H1 (cell line): Measurements from ENCODE around the gene FBXL16. TPM values are rescaled to one million over a fixed set of nuclear protein-coding genes. Genes with fewer than 3 reads are reported as not detected.

Experiments used
- BACH1 ChIP-seq: IDR thresholded peaks from 2 replicates; pipeline ENCODE4 v1.6.1; 2012; ENCODE audit warnings: low read length, improper control_type of control experiment
- BRCA1 ChIP-seq: IDR thresholded peaks from 2 replicates; pipeline ENCODE4 v1.6.1; 2012; ENCODE audit warnings: low read depth, low read length, improper control_type of control experiment
- CEBPB ChIP-seq: IDR thresholded peaks from 2 replicates; pipeline ENCODE4 v1.6.1; 2012; ENCODE audit warnings: low read depth, low read length
- CREB1 ChIP-seq: IDR thresholded peaks from 2 replicates; pipeline ENCODE4 v1.6.1; 2012; ENCODE audit warnings: inconsistent platforms
- EZH2 ChIP-seq: fragments of 200-600 bp; sonication (generic); IDR thresholded peaks from 2 replicates; pipeline ENCODE4 v1.7.1; 2012; ENCODE audit warnings: low read depth, mild to moderate bottlenecking, moderate library complexity, low read length, inconsistent platforms; ENCODE audit not compliant: severe bottlenecking
- FOSL1 ChIP-seq: IDR thresholded peaks from 2 replicates; pipeline ENCODE4 v1.6.1; 2011; ENCODE audit warnings: mild to moderate bottlenecking, low read depth, low read length, moderate library complexity; ENCODE audit not compliant: insufficient read depth
- GABPA ChIP-seq: IDR thresholded peaks from 2 replicates; pipeline ENCODE4 v1.6.1; 2011; ENCODE audit warnings: mild to moderate bottlenecking, low read length, moderate library complexity, borderline replicate concordance; ENCODE audit not compliant: insufficient read depth
- GTF2F1 ChIP-seq: IDR thresholded peaks from 2 replicates; pipeline ENCODE4 v1.6.1; 2012; ENCODE audit warnings: low read depth, low read length, improper control_type of control experiment, borderline replicate concordance
- HDAC2 ChIP-seq, 2 experiments: fragments of 300-600 bp in 1 of 2; sonication (generic) in 1 of 2; IDR thresholded peaks; 2 replicates each; pipeline ENCODE4 v1.6.1; 2011 to 2012; ENCODE audit warnings: low read depth in 2 of 2, low read length in 2 of 2, mild to moderate bottlenecking in 2 of 2, moderate library complexity in 2 of 2, borderline replicate concordance in 1 of 2, inconsistent platforms in 1 of 2
- JUND ChIP-seq: IDR thresholded peaks from 2 replicates; pipeline ENCODE4 v1.6.1; 2011; ENCODE audit warnings: mild to moderate bottlenecking, improper control_type of control experiment, low read length
- KDM5A ChIP-seq: fragments of 200-600 bp; IDR thresholded peaks from 2 replicates; pipeline ENCODE4 v1.7.1; 2012; ENCODE audit warnings: mild to moderate bottlenecking, low read length, inconsistent platforms, mixed read lengths
- POLR2AphosphoS5 ChIP-seq: IDR thresholded peaks from 2 replicates; pipeline ENCODE4 v1.6.1; 2011; ENCODE audit warnings: low read depth, low read length
- RAD21 ChIP-seq, 2 experiments: IDR thresholded peaks in 1 of 2; conservative IDR thresholded peaks in 1 of 2; 2 replicates each; pipeline ENCODE4 v1.6.1; 2011; ENCODE audit warnings: low read depth in 2 of 2, low read length in 2 of 2, improper control_type of control experiment in 1 of 2, inconsistent platforms in 1 of 2, mild to moderate bottlenecking in 1 of 2, moderate library complexity in 1 of 2
- RBBP5 ChIP-seq: IDR thresholded peaks from 2 replicates; pipeline ENCODE4 v1.7.1; 2012; ENCODE audit warnings: low read depth, mild to moderate bottlenecking, inconsistent platforms, low read length, moderate library complexity, borderline replicate concordance
- RNF2 ChIP-seq: fragments of 200-900, 300-1000 bp; sonication (generic); IDR thresholded peaks from 2 replicates; pipeline ENCODE4 v1.7.1; 2016; ENCODE audit warnings: borderline replicate concordance, low read depth, mild to moderate bottlenecking, antibody characterized with exemption, low read length; ENCODE audit not compliant: poor library complexity, severe bottlenecking; ENCODE audit errors: missing control alignments
- SP1 ChIP-seq: IDR thresholded peaks from 2 replicates; pipeline ENCODE4 v1.6.1; 2011; ENCODE audit warnings: low read depth, low read length
- SP2 ChIP-seq: IDR thresholded peaks from 2 replicates; pipeline ENCODE4 v1.6.1; 2012; ENCODE audit warnings: mild to moderate bottlenecking, low read length, inconsistent platforms
- SP4 ChIP-seq: IDR thresholded peaks from 2 replicates; pipeline ENCODE4 v1.6.1; 2012; ENCODE audit warnings: low read length, inconsistent platforms
- SUZ12 ChIP-seq: fragments of 200-600 bp; sonication (generic); IDR thresholded peaks from 2 replicates; pipeline ENCODE4 v1.6.1; 2012; ENCODE audit warnings: mild to moderate bottlenecking, inconsistent platforms, low read length, moderate library complexity, mixed read lengths
- TCF12 ChIP-seq: IDR thresholded peaks from 2 replicates; pipeline ENCODE4 v1.6.1; 2011; ENCODE audit warnings: low read depth, mild to moderate bottlenecking, low read length
- YY1 ChIP-seq: IDR thresholded peaks from 2 replicates; pipeline ENCODE4 v1.6.1; 2011; ENCODE audit warnings: low read depth, mild to moderate bottlenecking, low read length
- polyA plus RNA-seq, 7 experiments: library from polyadenylated mRNA; depleted of rRNA in 3 of 7; stranded (reverse) in 5 of 7; unstranded in 2 of 7; fragments of >200 nt in 5 of 7; fragments of 200-250 nt in 2 of 7; gene quantifications; 1 replicate in 5 of 7; 2 replicates in 1 of 7; 4 replicates in 1 of 7; pipeline versions ENCODE4 v1.2.1 to v1.2.3, GENCODE V29; 2011 to 2013; ENCODE audit warnings: missing spikeins in 2 of 7, mixed read lengths in 2 of 7
- total RNA-seq: library from RNA; stranded (reverse); fragmentation: NEBNext Ultra II Directional; extraction: Animal tissue kit (Norgen Biotek cat#: 25700); gene quantifications from 2 replicates; pipeline ENCODE4 v1.2.1, GENCODE V29; 2021
- TF ChIP-seq, protein P1 (sequence below), 3 experiments: IDR thresholded peaks; 1 replicate in 2 of 3; 2 replicates in 1 of 3; pipeline versions ENCODE4 v1.5.1 to v1.6.1; 2011; ENCODE audit warnings: low read length in 3 of 3, mild to moderate bottlenecking in 3 of 3, inconsistent platforms in 2 of 3, low read depth in 1 of 3, moderate library complexity in 1 of 3; ENCODE audit not compliant: insufficient read depth in 1 of 3; ENCODE audit errors: control extremely low read depth in 1 of 3

FBXL16 gene
- total and polyA plus RNA-seq, 2 of the 8 experiments (the other 6 are each of a cell fraction or from before 2014, with no cell fraction given): 12.5 to 12.8 TPM

DNA sequence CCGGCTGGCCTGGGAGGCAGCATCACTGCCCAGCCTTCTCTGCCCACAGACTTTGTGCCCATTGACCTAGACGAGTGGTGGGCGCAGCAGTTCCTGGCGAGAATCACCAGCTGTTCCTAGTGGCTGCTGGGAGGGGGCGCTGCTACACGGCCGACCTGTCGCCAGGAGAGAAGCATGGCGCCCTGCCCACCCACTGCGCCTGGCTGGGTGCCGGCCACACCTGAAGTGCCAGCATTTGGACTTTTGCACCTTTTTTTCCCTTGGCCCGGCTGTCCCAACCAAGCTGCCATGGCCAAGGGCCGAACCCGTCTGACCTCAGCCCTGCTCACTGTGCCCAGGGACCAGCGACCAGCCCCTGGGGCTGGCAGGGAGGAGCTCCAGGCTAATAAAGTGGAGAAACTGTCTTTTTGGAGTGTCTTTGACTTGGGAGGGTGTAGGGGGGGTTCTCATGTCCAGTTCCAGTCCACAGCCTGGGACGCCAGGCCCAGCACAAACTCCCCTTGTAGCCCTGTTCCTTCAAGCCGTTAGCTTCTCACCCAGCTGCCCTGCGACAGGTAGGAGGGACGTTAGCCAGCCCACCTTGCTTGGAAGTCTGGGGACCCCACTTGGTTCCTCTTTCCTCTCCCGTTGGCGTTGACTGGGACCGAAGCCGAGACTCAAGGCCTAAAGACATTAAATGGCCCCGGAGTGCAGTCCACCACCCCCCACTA is 57.4 kb downstream of the FBXL16 start (continued):
- no peak for TF ChIP-seq GTF2F1
- TF ChIP-seq, protein P1, sequence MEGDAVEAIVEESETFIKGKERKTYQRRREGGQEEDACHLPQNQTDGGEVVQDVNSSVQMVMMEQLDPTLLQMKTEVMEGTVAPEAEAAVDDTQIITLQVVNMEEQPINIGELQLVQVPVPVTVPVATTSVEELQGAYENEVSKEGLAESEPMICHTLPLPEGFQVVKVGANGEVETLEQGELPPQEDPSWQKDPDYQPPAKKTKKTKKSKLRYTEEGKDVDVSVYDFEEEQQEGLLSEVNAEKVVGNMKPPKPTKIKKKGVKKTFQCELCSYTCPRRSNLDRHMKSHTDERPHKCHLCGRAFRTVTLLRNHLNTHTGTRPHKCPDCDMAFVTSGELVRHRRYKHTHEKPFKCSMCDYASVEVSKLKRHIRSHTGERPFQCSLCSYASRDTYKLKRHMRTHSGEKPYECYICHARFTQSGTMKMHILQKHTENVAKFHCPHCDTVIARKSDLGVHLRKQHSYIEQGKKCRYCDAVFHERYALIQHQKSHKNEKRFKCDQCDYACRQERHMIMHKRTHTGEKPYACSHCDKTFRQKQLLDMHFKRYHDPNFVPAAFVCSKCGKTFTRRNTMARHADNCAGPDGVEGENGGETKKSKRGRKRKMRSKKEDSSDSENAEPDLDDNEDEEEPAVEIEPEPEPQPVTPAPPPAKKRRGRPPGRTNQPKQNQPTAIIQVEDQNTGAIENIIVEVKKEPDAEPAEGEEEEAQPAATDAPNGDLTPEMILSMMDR (IDR thresholded peaks at IDR 0.05; ENCODE audit: control extremely low read depth in 1 of 3, insufficient read depth in 1 of 3, low read depth in 1 of 3, low read length in 3 of 3): peak in 2 of 3 experiments; percentile 68 to 80; a peak in 3 of 4 replicates
- TF ChIP-seq CEBPB: no peak
- no peak for TF ChIP-seq SP4
- TF ChIP-seq KDM5A: no peak
- 0 out of 2 replicates have a peak, but pooled peaks have one; percentile 74 for TF ChIP-seq GABPA
- peak; percentile 84 for TF ChIP-seq YY1
- no peak for TF ChIP-seq SP2
- TF ChIP-seq RAD21 (IDR thresholded peaks at IDR 0.05 in 1 of 2, conservative IDR thresholded peaks at IDR 0.05 in 1 of 2; ENCODE audit: low read depth in 2 of 2, low read length in 2 of 2): peak; percentile 37 to 52
- TF ChIP-seq POLR2AphosphoS5: no peak
- TF ChIP-seq EZH2: no peak
- no peak for TF ChIP-seq RNF2
- no peak for TF ChIP-seq HDAC2 (IDR thresholded peaks at IDR 0.05; ENCODE audit: borderline replicate concordance in 1 of 2, low read depth in 2 of 2, low read length in 2 of 2)
- TF ChIP-seq FOSL1: no peak
- no peak for TF ChIP-seq BACH1
- no peak for TF ChIP-seq CREB1
- TF ChIP-seq JUND: no peak
- TF ChIP-seq RBBP5: no peak
- no peak for TF ChIP-seq SP1
- TF ChIP-seq TCF12: no peak
- no peak for TF ChIP-seq BRCA1
- no peak for TF ChIP-seq SUZ12
